Measurements from ENCODE around the gene OBP2A. TPM values are rescaled to one million over a fixed set of nuclear protein-coding genes. Genes with fewer than 3 reads are reported as not detected.

The OBP2A gene, protein sequence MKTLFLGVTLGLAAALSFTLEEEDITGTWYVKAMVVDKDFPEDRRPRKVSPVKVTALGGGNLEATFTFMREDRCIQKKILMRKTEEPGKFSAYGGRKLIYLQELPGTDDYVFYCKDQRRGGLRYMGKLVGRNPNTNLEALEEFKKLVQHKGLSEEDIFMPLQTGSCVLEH
- not detected in 2 replicates for total RNA-seq

GRCh38 chr9:135545646-135546176 lies at the start of gene OBP2A:
Gene OBP2A (plus strand): TSS chr9:135546126. CDS start chr9:135546181, 55 bp downstream.

GRCh38 chr9:135500525-135501260 lies 45.2 kb upstream of the OBP2A start, which contains the start of gene MRPS2:
Gene MRPS2 (plus strand): TSS chr9:135500682. CDS start chr9:135500711, 29 bp downstream.

GRCh38 chr9:135520916-135521607 lies 24.9 kb upstream of the OBP2A start, which contains the start of gene LCN1:
Gene LCN1 (plus strand): TSS chr9:135521440. CDS start chr9:135521498, 58 bp downstream.

GRCh38 chr9:135561391-135562234 lies 15.7 kb downstream of the OBP2A start, which contains the start of gene PAEP:
Gene PAEP (plus strand): TSS chr9:135561756.

Other genes starting within 250 kb of the OBP2A start
- gene PPP1R26, start 66.3 kb upstream of the OBP2A start, total RNA-seq = 7.6 and 7.9 TPM in 2 replicates
- gene MRPS2, start 45.4 kb upstream of the OBP2A start, total RNA-seq = 43.7 and 47.1 TPM in 2 replicates
- not detected in 2 replicates for gene LCN1, start 24.7 kb upstream of the OBP2A start, total RNA-seq
- not detected in 2 replicates for gene PAEP, start 15.6 kb downstream of the OBP2A start, total RNA-seq
- not detected in 2 replicates for gene GLT6D1, start 93.4 kb downstream of the OBP2A start, total RNA-seq
- gene LCN9, start 117.2 kb downstream of the OBP2A start, total RNA-seq = not detected in 2 replicates
- gene SOHLH1, start 153.4 kb downstream of the OBP2A start, total RNA-seq = not detected in 2 replicates
- gene KCNT1, start 156.1 kb downstream of the OBP2A start, total RNA-seq = not detected in 2 replicates